ENCODE results near the gene MUC5B.
A peak's percentile ranks its signal among the peaks of the same experiment; 100 is the strongest.
"Not testable (repeated sequence)": the region's sequence is repeated elsewhere in the genome, so short reads cannot be mapped to it uniquely, and the experiment has no call there.

The MUC5B gene

GRCh38 chr11:1233351-1234053 is 10.6 kb downstream of the MUC5B start:
- peak in 1 of 2 experiments; percentile 28 for DNase-seq

- no peak for DNase-seq
Observed at GRCh38 chr11:1234054-1234720, 11.3 kb downstream of the MUC5B start.

GRCh38 chr11:1234771-1235305 is 12.0 kb downstream of the MUC5B start:
- no peak for DNase-seq

- DNase-seq, result peak; percentile 78 to 86
Observed at GRCh38 chr11:1235306-1235900, 12.5 kb downstream of the MUC5B start.

- no peak for DNase-seq
Observed at GRCh38 chr11:1235901-1236315, 13.0 kb downstream of the MUC5B start.

- DNase-seq, result no peak
Observed at GRCh38 chr11:1236316-1237127, 13.7 kb downstream of the MUC5B start.

- no peak for DNase-seq
Observed at GRCh38 chr11:1237128-1237580, 14.3 kb downstream of the MUC5B start.

GRCh38 chr11:1237851-1238250 is 15.0 kb downstream of the MUC5B start:
- DNase-seq, result no peak

- no peak for DNase-seq
Observed at GRCh38 chr11:1238767-1239595, 16.1 kb downstream of the MUC5B start.

GRCh38 chr11:1239596-1240205 is 16.8 kb downstream of the MUC5B start:
- no peak for DNase-seq

- DNase-seq, result no peak
Observed at GRCh38 chr11:1240771-1241170, 17.9 kb downstream of the MUC5B start.

GRCh38 chr11:1241706-1242105 is 18.8 kb downstream of the MUC5B start:
- no peak for DNase-seq

GRCh38 chr11:1242289-1242688 is 19.4 kb downstream of the MUC5B start:
- no peak for DNase-seq

- DNase-seq, result not testable (repeated sequence)
Observed at GRCh38 chr11:1242751-1243150, 19.9 kb downstream of the MUC5B start.

- DNase-seq, result not testable (repeated sequence)
Observed at GRCh38 chr11:1243521-1243920, 20.7 kb downstream of the MUC5B start.

- DNase-seq, result not testable (repeated sequence)
Observed at GRCh38 chr11:1244557-1244956, 21.7 kb downstream of the MUC5B start.

- DNase-seq, result not testable (repeated sequence)
Observed at GRCh38 chr11:1245717-1246116, 22.9 kb downstream of the MUC5B start.

GRCh38 chr11:1246301-1246700 is 23.4 kb downstream of the MUC5B start:
- not testable (repeated sequence) for DNase-seq

- DNase-seq, result not testable (repeated sequence)
Observed at GRCh38 chr11:1247026-1247425, 24.2 kb downstream of the MUC5B start.

- not testable (repeated sequence) for DNase-seq
Observed at GRCh38 chr11:1248951-1249350, 26.1 kb downstream of the MUC5B start.

GRCh38 chr11:1250411-1250810 is 27.5 kb downstream of the MUC5B start:
- not testable (repeated sequence) for DNase-seq
